Measurements from ENCODE around the gene MYCBP2. TPM values are rescaled to one million over a fixed set of nuclear protein-coding genes. Genes with fewer than 3 reads are reported as not detected.

MYCBP2 gene
- total and polyA plus RNA-seq, 4 donors: 12.1 to 86.4 (median 30.0) TPM

- DNase-seq (ENCODE audit: low spot score): no peak
- H3K36me3 ChIP-seq (ENCODE audit: control insufficient read depth in 4 of 4, insufficient read depth in 3 of 4, low read depth in 1 of 4, low read length in 3 of 4): peaks cover 1 to 18% (median 9%) of the 10 kb centered on the region in 4 donors
- no peak overlapping the region for H3K4me3 ChIP-seq (ENCODE audit: low read depth in 1 of 3, low read length in 3 of 3)
- H3K27me3 ChIP-seq (ENCODE audit: control insufficient read depth in 4 of 4, insufficient read depth in 4 of 4, low read length in 3 of 4): no peaks in the 10 kb centered on the region
- no peak overlapping the region for H3K9ac ChIP-seq (ENCODE audit: low read depth in 1 of 2, low read length in 2 of 2)
- no peak overlapping the region for H3K27ac ChIP-seq (ENCODE audit: low read depth in 1 of 2, low read length in 2 of 2)
- H3K9me3 ChIP-seq (ENCODE audit: control insufficient read depth in 4 of 4, low read length in 3 of 4): no peaks in the 10 kb centered on the region
- TF ChIP-seq YY1 (IDR thresholded peaks at IDR 0.05) (no peak), TAF1 (conservative IDR thresholded peaks at IDR 0.05) (no peak), JUND (IDR thresholded peaks at IDR 0.05) (no peak), SP1 (IDR thresholded peaks at IDR 0.05) (no peak), FOXA2 (IDR thresholded peaks at IDR 0.05) (no peak), ZBTB33 (IDR thresholded peaks at IDR 0.05) (no peak), NR2F2 (IDR thresholded peaks at IDR 0.05) (no peak), MAX (IDR thresholded peaks at IDR 0.05) (no peak), RXRA (IDR thresholded peaks at IDR 0.05) (no peak), HNF4G (IDR thresholded peaks at IDR 0.05) (no peak), GABPA (IDR thresholded peaks at IDR 0.05 in 1 of 2, conservative IDR thresholded peaks at IDR 0.05 in 1 of 2) (no peak), EGR1 (IDR thresholded peaks at IDR 0.05; ENCODE audit: low read depth in 2 of 2) (no peak), FOXA1 (IDR thresholded peaks at IDR 0.05) (no peak), RAD21 (IDR thresholded peaks at IDR 0.05) (no peak), HNF4A (conservative IDR thresholded peaks at IDR 0.05) (no peak)
- TF ChIP-seq, protein P1, sequence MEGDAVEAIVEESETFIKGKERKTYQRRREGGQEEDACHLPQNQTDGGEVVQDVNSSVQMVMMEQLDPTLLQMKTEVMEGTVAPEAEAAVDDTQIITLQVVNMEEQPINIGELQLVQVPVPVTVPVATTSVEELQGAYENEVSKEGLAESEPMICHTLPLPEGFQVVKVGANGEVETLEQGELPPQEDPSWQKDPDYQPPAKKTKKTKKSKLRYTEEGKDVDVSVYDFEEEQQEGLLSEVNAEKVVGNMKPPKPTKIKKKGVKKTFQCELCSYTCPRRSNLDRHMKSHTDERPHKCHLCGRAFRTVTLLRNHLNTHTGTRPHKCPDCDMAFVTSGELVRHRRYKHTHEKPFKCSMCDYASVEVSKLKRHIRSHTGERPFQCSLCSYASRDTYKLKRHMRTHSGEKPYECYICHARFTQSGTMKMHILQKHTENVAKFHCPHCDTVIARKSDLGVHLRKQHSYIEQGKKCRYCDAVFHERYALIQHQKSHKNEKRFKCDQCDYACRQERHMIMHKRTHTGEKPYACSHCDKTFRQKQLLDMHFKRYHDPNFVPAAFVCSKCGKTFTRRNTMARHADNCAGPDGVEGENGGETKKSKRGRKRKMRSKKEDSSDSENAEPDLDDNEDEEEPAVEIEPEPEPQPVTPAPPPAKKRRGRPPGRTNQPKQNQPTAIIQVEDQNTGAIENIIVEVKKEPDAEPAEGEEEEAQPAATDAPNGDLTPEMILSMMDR (IDR thresholded peaks at IDR 0.05; ENCODE audit: low read depth, low read length, missing input control): no peak
- TF ChIP-seq, protein P2, sequence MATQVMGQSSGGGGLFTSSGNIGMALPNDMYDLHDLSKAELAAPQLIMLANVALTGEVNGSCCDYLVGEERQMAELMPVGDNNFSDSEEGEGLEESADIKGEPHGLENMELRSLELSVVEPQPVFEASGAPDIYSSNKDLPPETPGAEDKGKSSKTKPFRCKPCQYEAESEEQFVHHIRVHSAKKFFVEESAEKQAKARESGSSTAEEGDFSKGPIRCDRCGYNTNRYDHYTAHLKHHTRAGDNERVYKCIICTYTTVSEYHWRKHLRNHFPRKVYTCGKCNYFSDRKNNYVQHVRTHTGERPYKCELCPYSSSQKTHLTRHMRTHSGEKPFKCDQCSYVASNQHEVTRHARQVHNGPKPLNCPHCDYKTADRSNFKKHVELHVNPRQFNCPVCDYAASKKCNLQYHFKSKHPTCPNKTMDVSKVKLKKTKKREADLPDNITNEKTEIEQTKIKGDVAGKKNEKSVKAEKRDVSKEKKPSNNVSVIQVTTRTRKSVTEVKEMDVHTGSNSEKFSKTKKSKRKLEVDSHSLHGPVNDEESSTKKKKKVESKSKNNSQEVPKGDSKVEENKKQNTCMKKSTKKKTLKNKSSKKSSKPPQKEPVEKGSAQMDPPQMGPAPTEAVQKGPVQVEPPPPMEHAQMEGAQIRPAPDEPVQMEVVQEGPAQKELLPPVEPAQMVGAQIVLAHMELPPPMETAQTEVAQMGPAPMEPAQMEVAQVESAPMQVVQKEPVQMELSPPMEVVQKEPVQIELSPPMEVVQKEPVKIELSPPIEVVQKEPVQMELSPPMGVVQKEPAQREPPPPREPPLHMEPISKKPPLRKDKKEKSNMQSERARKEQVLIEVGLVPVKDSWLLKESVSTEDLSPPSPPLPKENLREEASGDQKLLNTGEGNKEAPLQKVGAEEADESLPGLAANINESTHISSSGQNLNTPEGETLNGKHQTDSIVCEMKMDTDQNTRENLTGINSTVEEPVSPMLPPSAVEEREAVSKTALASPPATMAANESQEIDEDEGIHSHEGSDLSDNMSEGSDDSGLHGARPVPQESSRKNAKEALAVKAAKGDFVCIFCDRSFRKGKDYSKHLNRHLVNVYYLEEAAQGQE (IDR thresholded peaks at IDR 0.05): no peak
- TF ChIP-seq, protein P3, sequence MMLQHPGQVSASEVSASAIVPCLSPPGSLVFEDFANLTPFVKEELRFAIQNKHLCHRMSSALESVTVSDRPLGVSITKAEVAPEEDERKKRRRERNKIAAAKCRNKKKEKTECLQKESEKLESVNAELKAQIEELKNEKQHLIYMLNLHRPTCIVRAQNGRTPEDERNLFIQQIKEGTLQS (IDR thresholded peaks at IDR 0.05): no peak
- H3K4me1 ChIP-seq (ENCODE audit: control insufficient read depth in 4 of 4, insufficient read depth in 4 of 4, low read length in 3 of 4): no peaks in the 10 kb centered on the region
- 92% methylated on average over 1 of the region's 1 CpG for WGBS
These were observed 176.2 kb downstream of the MYCBP2 start for GRCh38 chr13:77150651-77151050.

Data from liver (tissue), 9 donors.